ENCODE measurements around the gene EME1.
"Not testable (repeated sequence)": the region's sequence is repeated elsewhere in the genome, so short reads cannot be mapped to it uniquely, and the experiment has no call there.

The EME1 gene, protein sequence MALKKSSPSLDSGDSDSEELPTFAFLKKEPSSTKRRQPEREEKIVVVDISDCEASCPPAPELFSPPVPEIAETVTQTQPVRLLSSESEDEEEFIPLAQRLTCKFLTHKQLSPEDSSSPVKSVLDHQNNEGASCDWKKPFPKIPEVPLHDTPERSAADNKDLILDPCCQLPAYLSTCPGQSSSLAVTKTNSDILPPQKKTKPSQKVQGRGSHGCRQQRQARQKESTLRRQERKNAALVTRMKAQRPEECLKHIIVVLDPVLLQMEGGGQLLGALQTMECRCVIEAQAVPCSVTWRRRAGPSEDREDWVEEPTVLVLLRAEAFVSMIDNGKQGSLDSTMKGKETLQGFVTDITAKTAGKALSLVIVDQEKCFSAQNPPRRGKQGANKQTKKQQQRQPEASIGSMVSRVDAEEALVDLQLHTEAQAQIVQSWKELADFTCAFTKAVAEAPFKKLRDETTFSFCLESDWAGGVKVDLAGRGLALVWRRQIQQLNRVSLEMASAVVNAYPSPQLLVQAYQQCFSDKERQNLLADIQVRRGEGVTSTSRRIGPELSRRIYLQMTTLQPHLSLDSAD

DNA sequence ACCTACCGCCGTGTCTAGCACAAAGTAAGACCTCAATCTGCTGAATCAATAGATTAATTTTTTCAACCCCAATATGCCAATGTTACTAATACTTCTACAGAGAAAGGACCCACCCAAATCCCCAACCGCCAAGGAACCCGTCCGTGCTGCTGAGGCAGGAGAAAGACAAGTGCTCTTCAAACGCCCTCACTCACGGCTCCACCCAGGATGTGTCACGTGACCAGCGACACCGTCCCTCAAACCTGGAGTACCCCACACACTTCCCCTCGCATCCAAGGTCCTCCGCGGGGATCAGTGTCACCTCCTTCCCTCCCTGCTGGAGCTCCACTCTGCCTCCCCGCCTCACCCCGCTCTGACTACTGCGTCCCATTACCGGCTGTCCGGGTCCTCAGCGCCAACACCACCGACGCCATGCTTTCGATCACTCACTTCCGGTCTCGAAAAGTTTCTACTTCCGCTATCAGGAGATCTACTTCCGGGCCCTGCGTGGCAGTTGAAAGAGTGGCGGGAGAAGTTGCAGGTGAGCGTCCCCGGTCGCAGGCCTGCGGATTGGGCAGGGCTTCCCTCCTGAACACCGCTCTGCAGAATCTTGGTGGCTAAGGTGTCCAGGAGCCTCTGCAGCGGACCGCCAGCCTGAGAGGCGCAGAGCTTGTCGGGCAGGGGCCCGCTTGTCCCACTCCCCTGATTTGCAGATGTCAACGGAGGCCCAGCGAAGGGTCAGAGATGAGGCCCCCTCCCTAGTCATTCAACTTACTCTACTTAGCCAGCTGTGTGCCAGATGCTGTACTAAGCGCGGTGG lies at the start of gene EME1, which contains the start of gene MRPL27:
Gene EME1, plus strand, starts transcription at position 472 of the 799 bp plus-strand sequence. CDS start 1,980 bp downstream, outside the sequence.
Gene MRPL27, minus strand, starts transcription at position 427 of the 799 bp plus-strand sequence. Its CDS starts 14 bp downstream, at position 413.
- peak; percentile 90 for DNase-seq (ENCODE audit: low spot score)

DNA sequence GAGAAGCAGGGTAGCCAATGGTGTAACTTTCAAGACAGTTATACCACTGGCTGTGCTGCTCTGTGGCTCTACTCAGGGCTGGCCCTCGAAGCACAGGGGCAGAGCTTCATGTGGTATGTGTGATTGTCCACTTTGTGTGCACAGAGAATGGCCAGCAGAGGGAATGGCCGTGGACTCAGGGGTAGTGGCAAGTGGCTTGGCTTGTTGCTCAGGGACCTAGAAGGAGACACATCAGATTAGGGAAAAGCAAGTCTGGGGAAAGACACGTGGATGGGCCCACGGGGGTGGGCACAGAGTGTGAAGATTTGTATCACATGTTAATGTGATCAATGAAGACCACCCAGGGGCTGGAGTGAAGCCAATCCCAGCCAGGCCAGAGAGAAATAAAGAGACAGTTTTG lies 47.1 kb upstream of the EME1 start:
- DNase-seq (ENCODE audit: low spot score), result no peak

DNA sequence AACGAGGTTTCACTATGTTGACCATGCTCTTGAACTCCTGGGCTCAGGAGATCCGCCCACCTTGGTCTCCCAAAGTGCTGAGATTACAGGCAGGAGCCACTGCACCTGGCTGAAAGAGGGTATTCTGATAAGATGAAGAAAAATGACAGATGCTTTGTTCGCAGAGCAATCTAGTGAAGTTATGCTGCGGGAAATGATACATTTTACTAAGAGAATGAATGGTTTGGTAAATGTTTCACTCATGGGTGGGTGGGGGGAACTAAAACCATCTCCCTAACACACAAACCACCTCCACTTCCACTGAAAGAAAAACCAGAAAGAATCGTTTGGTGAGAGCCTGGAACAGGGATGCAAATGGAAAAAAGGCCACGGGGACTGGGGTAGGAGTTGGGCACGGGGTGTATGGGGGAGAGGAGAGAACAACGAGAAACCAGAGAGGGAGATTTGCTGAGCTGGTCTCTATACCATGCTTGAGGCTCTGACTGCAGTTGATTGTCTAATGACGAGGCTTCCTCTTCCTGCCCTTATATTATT lies 46.1 kb upstream of the EME1 start:
- no peak for DNase-seq (ENCODE audit: low spot score)

DNA sequence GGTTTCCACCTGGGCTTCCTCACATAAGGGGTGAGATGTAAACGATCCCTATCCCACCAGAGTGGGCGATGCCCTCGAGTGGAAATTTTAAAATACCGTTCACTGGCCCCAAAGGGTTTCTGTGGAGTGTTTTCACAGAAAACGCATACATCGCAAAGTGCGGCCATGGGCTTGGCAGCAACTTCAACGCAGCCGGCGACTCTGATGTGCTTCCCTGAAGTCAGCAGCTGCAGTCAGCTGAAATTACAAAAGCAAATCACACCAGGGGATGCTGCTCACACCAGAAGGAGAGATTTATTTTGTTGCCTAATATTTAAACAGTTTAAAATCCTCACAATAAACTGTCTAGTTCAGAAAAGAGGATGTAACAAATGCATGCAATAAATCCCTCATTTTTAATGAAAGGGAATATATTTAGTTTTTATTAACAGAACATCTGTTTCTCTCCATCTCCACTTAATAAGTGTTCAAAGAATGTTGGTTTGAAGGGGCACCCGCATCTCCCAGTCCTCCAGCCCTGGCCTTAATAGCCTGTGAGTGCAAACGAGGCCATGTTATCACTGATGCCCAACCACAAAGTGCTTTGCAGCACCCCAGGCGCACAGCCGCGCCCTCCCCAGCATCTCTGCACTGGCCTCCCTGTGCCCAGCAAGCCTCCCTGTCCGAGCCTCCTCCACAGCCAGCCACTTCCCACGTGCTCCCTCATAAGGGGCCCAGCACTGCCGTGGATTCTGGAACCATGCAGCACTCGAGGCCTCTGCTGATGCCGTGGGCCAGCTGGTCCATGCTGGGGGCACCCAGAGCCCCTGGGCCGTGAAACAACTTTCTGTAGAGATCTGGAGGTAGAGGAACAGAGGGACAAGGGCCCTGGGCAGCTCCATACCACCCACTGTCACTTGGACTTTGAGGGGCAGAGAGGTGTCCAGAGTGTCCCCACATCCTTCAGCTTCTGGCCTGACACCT lies 44.4 kb upstream of the EME1 start:
- no peak for DNase-seq (ENCODE audit: low spot score)

DNA sequence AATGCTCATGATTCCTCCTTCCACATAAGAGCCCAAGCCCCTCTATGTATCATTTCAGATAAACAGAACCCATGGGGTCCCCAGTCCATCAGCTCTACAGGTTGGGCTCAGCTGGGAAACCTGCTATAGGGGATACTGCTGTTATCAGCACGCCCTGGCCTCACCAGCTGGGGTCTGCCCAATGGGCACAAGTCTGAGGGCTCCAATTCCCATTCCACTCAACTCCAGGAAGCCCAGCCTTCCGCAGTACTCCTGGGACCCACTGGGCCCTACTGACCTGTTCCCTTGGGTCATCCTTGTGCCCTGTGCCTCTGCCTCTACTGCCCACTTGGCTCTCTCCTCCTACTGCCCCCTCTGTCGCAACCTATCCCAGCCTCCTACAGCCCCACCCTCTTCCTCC lies 43.3 kb upstream of the EME1 start:
- no peak for DNase-seq (ENCODE audit: low spot score)

DNA sequence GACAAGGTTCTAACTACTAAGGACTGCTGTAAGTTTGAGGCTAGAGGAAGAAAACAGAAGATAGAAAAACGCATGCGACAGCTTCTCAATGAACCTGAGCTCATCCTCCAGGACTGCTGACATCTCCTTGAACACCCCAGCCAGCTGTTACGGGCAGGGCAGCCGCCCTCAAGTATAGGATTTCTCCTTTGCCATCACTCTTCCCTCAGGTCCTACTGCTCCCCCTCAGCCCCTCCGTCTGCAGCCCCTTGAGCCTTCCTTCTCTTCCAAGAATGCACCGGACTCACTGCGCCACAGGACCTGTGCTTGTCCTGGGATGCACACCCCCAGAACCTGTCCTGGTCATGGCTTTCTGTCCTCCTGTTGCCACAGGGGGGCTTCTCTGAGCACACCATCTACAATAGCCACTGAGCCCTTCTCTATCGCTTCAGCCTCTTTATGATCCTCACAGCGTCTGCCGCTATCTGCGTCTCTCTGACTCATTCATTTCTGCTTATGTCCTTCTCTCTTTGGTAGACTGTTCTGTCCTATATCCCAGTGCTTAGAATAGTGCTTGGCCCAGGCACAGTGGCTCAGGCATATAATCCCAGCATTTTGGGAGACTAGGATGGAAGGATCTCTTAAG lies 42.8 kb upstream of the EME1 start:
- no peak for DNase-seq (ENCODE audit: low spot score)

DNA sequence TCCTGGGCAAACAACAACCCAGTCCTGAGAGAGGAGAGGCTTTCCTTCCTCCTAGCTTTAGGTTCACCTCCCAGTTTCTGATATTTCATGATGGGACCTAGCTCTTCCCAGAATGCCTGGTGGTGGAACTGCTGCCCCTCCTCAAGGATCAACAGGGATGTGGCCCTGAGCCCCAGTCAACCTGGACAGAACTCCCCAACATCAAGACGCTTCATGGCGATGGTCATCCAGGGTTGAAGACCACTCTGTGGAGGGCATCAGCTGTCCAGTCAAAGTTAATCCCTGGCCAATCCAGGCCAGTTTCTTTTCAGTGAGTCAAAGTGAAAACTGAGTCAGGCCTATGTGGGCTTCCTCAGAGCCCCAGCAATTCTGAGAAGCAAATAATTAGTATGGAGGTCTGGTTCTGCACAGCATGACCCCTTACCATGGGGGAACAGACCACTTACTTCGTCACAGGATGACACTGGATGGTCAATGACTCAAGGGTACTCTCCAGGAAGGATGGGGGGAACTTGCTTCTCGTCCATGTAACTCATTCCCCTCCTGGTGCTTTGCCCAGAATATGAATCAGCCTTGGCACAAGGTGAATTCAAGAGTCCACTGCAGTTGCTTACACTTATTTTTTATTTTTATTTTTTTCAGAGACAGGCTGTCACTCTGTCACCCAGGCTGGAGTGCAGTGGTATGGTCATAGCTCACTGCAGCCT lies 41.8 kb upstream of the EME1 start:
- no peak for DNase-seq (ENCODE audit: low spot score)

DNA sequence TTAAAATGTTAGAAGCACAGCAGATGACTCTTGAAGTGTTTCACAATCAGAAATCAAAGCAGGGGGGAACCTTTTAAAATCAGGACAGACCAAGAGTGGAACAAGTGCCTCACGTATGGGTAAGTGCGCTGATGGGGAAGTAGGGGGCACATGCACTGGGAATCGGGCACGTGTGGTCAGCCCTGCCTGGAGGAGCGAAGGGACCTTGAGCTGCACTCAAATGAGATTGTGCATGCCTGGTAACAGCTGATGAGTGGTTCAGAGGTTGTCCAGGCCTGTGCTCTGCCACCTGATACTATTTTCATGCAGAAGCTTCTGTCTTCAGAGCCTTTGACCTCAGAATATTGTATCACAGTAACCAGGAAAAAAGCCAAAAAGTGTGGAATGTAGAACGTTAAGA lies 40.8 kb upstream of the EME1 start:
- no peak for DNase-seq (ENCODE audit: low spot score)

DNA sequence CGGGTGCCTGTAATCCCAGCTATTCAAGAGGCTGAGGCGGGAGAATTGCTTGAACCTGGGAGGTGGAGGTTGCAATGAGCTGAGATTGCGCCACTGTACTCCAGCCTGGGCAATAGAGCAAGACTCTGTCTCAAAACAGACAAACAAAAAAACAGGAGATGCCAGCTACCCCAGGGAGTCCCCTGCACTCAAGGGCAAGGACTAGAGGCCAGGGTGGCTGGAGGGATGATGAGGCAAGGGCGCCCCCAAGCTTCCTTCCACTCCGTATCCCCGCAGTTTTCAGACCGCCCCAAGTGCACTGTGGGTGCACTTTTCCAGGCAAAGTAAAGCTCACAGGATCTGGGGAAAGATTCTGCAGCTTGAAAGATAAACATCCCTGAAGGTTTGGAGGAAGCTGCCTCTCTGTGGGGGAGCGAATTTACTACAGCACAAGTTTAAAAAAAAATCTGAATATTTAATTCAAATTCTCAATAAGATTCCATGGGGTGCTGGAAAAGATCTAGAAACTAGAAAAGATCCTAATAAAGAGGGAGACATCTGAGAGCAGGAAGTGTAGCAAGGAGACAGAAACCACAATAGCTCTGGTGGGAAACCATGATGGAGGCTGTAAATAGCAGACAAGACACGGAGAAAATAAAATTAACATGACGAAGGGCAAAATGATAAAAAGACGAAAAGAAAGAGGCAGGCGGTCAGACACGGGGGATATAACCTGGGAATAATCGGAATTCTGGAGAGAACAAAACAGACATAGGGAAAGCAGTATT lies 39.6 kb upstream of the EME1 start:
- DNase-seq (ENCODE audit: low spot score), result not testable (repeated sequence)

DNA sequence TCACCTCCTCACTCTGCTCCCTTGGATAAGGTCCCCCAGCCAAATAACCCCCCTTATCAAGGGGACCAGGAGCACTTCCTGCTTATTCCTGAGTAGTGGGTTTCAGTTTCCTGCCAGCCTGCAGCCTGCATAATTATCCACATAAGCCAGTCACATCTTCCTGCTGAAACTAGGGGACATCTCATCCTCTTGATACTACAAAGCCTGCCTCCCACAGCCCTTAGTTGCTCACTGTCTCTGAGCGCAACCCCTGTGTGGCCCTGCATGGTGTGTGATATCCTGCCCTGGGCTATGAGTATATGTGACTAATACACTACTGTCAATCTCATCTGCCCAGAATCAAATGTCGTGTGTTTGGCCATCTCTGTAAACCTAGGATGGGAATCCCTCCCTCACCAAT lies 35.1 kb upstream of the EME1 start:
- DNase-seq (ENCODE audit: low spot score), result no peak

DNA sequence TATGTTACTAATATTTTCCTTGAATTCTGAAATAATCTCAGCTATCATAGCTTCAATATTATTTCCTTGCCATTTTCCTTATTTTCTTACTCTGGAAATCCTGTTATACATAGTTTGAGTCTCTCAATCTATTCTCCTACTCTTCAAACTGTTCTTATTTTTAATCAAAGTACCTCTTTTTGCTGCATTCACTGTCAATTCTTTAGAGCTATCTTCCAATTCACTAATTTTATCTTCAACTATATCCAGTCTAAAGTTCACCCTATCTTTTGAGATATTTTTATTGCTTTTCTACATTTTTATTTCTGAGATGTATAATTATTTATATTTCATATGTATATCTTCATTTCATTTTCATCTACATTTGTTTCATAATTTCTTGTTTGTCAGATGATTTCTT lies 34.4 kb upstream of the EME1 start:
- DNase-seq (ENCODE audit: low spot score), result no peak

DNA sequence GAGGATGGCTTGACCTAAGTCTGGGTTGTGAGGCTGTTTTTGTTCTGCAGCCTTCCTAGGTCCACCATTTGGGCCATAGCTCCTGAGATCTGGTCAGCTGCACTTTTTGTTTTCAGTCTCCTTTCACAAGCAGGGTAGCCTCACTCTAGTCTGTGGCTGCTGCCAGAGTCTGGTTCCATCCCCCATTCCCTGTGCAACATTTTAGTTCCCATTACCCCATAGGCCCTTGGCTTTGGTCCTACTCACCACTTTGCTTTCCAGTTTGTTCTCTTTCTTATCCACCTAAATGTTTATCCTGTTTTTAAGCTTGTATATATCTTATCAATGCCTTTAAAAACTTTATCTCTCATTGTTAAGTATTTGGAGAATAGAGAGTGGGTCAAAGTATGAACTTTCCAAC lies 33.6 kb upstream of the EME1 start:
- no peak for DNase-seq (ENCODE audit: low spot score)

DNA sequence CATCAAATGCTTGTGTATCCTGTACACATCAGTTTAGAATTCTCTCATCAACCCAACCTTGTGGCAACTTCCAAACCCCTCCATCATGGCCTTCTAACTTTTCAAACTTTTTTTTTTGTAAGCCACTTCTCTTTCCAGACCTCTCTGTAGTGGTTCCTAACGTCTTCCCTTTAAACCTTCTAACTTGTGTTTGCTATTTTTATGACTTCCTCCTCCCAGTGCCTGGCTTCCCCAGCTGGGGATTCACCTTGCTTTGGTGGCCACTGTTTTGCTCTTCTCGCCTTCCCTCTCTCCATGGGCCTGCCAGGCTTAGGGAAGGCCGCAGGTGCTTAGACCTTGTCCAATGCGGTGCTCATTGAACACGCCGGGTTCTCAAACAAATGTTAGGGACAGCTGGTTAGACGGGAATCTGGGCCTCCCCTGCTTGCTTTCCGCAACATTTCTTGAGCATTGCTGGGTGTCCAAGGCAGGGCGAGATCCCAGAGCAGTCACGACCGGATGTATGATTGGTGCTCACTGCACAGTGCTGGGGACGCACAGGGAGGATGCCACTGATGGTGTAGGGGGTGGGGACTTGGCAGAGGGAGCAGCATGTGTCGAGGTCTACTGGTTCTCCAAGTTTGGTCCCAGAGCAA lies 28.2 kb upstream of the EME1 start:
- DNase-seq (ENCODE audit: low spot score), result no peak

DNA sequence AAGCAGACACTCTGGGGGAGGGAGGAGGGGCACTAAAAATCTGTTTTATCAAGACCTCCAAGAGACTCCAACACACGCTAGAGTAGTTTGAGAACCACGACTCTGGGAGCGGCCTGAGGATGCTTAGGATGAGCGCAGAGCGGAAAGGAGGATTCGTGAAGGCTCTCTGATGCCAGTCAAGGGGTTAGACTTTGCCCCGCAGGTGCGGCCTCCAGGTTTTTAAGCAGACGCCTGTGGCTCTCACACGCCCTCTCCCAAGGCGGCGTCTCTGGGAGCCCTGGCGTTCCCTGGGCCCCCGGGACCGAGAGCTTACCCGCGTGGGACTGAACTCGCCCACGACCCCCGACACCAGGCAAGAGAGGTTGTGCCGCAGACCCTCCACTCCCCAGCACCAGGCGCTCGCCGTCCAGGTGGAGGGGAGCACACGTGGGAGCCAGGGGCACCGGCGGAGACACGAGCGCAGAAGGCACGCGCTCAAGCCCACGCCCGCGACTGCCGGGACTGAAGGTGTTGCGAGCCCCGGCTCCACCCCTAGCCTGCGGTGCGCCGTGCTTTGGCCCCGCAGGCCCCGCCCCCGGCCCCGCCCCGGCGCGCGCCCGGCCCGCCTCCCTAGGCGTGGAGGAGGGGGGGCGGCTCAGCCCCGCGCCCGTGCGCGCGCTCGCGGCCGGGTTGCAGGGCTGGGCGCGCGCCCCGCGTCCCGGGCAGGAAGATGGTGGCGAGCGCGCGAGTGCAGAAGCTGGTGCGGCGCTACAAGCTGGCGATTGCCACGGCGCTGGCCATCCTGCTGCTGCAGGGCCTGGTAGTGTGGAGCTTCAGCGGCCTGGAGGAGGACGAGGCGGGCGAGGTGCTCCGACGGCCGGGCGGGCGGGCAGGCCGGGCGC lies 27.4 kb upstream of the EME1 start, which contains the start of gene XYLT2:
Gene XYLT2, plus strand, starts transcription at position 695 of the 881 bp plus-strand sequence. Its CDS starts 15 bp downstream, at position 710.
- DNase-seq (ENCODE audit: low spot score), result peak; percentile 87

DNA sequence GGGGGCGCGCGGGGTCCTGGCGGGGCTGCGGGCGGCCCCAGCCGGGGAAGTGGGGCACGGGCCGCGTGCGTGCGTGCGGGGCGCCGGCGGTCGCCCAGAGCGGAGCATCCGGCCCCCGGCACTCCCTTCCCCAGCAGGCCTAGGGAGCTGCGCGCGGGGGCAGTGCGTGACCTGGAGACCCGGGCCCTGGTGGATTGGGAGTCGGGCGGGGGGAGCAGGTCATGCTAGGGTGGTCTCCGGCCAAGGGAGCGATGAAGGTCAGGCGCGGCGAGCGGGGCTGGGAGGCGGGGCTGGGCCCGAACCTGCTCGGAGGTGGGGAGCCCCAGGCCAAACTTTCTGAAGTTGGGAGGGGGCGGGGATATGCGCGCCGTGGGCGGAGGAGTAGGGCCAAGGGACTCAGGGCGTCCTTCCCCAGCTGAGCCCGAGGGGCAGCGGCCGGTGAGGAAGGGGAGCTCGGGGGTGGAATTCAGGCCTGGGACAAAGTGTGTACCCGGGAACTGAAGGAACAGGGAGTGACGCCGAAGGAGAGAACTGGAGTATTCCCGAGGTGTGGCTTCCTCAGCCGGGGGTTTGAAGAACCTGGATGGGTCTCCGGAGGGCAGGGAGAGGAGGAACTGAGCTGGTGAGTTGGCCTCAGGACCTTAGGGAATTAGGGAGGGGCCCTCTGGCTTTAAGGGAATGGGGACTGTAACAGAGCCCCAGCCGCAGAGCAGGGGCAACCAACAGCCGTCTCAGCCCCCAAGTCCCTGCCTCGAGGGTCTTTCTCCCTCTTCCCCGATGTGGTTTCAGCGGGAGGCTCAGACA lies 26.5 kb upstream of the EME1 start:
- no peak for DNase-seq (ENCODE audit: low spot score)

DNA sequence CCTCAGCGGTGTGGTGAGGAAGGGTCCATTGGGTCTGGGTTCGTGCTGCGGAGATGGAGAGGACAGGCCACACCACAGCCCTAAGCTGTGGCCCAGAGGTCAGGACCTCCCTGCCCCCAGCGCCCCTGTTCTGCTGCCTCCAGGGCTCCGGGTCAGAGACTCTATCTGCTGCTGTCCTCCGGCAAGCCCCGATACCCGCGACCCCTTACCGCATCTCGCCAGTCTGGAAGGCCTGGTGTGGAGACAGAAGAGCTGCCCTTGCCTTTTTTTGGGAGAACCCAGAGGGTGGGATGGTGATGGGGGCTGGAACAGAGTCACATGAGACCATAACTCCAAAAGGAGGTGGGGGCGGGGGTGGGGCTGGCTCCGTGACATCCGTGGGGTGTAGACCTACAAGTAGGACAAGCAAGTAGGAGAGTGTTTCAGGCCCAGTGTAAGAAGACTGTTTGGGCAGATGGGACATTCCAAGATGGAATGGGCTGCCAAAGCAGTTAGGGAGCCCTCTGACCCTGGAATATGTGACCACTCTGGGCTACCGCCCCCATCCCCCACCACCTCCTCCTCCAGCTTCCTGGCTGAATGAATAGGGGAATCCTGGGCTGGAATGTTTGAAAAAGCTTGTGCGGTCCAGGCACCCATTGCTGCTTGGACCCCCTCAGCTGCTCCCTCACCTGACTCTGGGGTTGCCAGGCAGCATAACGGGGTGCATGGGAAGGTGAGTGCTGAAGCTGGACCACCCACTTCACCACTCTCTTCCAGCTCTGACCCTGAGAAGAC lies 25.7 kb upstream of the EME1 start:
- no peak for DNase-seq (ENCODE audit: low spot score)

Data from putamen (tissue), 1 donor.